B cell (primary cell): ENCODE measurements around the gene OR9G1. TPM values are rescaled to one million over a fixed set of nuclear protein-coding genes. Genes with fewer than 3 reads are reported as not detected.
"Not testable (repeated sequence)": the region's sequence is repeated elsewhere in the genome, so short reads cannot be mapped to it uniquely, and the experiment has no call there.

Source experiments
- ATAC-seq: fragments of 200-7000 bp; cut with Tn5 transposase; one replicate; pipeline ENCODE4 v1.10.0; 2021; ENCODE audit warnings: low read depth, mild to moderate bottlenecking, moderate number of reproducible peaks, moderate library complexity
- CTCF ChIA-PET: fragments of 350-600 bp; sonication (Branson Sonifier 250); formaldehyde crosslinking; loops from one replicate; lab custom pipeline; 2021; ENCODE audit warnings: antibody characterized with exemption, inconsistent platforms; lab: Charles Lee
- POLR2A ChIA-PET: fragments of 350-600 bp; sonication (Branson Sonifier 250); formaldehyde crosslinking; loops from one replicate; lab custom pipeline; 2021; ENCODE audit warnings: antibody characterized with exemption; lab: Charles Lee
- DNase-seq: peaks from one replicate; pipeline ENCODE4 v3.0.0; 2013
- H2AFZ ChIP-seq: 2 replicates; pipeline ENCODE4 v1.6.1; 2012; ENCODE audit warnings: mild to moderate bottlenecking, low read depth, low read length; ENCODE audit not compliant: insufficient read depth, poor library complexity, severe bottlenecking
- H3K27ac ChIP-seq, 2 donors: 1 replicate in 1 of 2; 2 replicates in 1 of 2; pipeline ENCODE4 v1.5.1; 2012 to 2013; ENCODE audit warnings: low read length in 2 of 2, mild to moderate bottlenecking in 2 of 2, moderate library complexity in 1 of 2
- H3K27me3 ChIP-seq, 4 experiments: fragments of 200-600 bp in 1 of 4; sonication (generic) in 1 of 4; replicated peaks in 1 of 4; 1 replicate in 2 of 4; 2 replicates in 2 of 4; pipeline versions ENCODE4 v1.6.1 to v1.7.0; 2013 to 2016; ENCODE audit warnings: low read length in 3 of 4, mild to moderate bottlenecking in 2 of 4, mixed read lengths in 1 of 4, moderate library complexity in 1 of 4; ENCODE audit not compliant: insufficient read depth in 4 of 4, control insufficient read depth in 3 of 4; ENCODE audit errors: control extremely low read depth in 1 of 4
- H3K36me3 ChIP-seq, 2 experiments: replicated peaks in 1 of 2; 1 replicate in 1 of 2; 2 replicates in 1 of 2; pipeline versions ENCODE4 v1.6.1 to v1.7.1; 2013; ENCODE audit warnings: low read length in 1 of 2; ENCODE audit not compliant: insufficient read depth in 2 of 2, control insufficient read depth in 1 of 2; ENCODE audit errors: control extremely low read depth in 1 of 2, extremely low read depth in 1 of 2
- H3K4me1 ChIP-seq, 2 donors: fragments of 200-600 bp in 1 of 2; sonication (generic) in 1 of 2; 1 replicate in 1 of 2; 2 replicates in 1 of 2; pipeline versions ENCODE4 v1.5.1 to v1.6.1; 2013 to 2017; ENCODE audit warnings: low read length in 2 of 2; ENCODE audit not compliant: control insufficient read depth in 2 of 2, insufficient read depth in 2 of 2
- H3K4me2 ChIP-seq: replicated peaks from 2 replicates; pipeline ENCODE3; 2012; ENCODE audit warnings: mild to moderate bottlenecking, low read depth, low read length; ENCODE audit not compliant: poor library complexity, severe bottlenecking
- H3K4me3 ChIP-seq, 5 experiments: fragments of 200-600 bp in 1 of 5; sonication (generic) in 1 of 5; 1 replicate in 3 of 5; 2 replicates in 2 of 5; pipeline versions ENCODE4 v1.5.1 to v1.7.0; 2011 to 2016; ENCODE audit warnings: low read length in 4 of 5, mild to moderate bottlenecking in 4 of 5, low read depth in 2 of 5, control low read depth in 1 of 5, moderate library complexity in 1 of 5; ENCODE audit not compliant: insufficient read depth in 1 of 5; ENCODE audit errors: control extremely low read depth in 1 of 5, extremely low read depth in 1 of 5
- H3K79me2 ChIP-seq: fragments of 200-600 bp; sonication (generic); one replicate; pipeline ENCODE4 v1.6.0; 2016; ENCODE audit warnings: low read length; ENCODE audit not compliant: control insufficient read depth, insufficient read depth
- H3K9ac ChIP-seq: fragments of 200-600 bp; sonication (generic); 2 replicates; pipeline ENCODE4 v1.6.1; 2017; ENCODE audit warnings: mild to moderate bottlenecking, low read length, moderate library complexity
- H3K9me3 ChIP-seq, 3 donors: one replicate each; pipeline versions ENCODE4 v1.6.1 to v1.7.1; 2013; ENCODE audit warnings: low read length in 2 of 3; ENCODE audit not compliant: control insufficient read depth in 2 of 3, insufficient read depth in 1 of 3; ENCODE audit errors: control extremely low read depth in 1 of 3
- H4K20me1 ChIP-seq: 2 replicates; pipeline ENCODE4 v1.6.0; 2012; ENCODE audit warnings: mild to moderate bottlenecking, low read length; ENCODE audit not compliant: insufficient read depth, control insufficient read depth, poor library complexity, severe bottlenecking
- H3K27ac Mint-ChIP-seq: one replicate; pipeline ENCODE4 v1.8.0; 2021; ENCODE audit warnings: mixed read lengths
- H3K27me3 Mint-ChIP-seq: one replicate; pipeline ENCODE4 v1.8.0; 2021; ENCODE audit warnings: mixed read lengths
- H3K4me1 Mint-ChIP-seq: one replicate; pipeline ENCODE4 v1.8.0; 2021; ENCODE audit warnings: mixed read lengths
- H3K4me3 Mint-ChIP-seq: one replicate; pipeline ENCODE4 v1.8.0; 2021; ENCODE audit warnings: mixed read lengths
- H3K9me3 Mint-ChIP-seq: one replicate; pipeline ENCODE4 v1.8.0; 2022; ENCODE audit warnings: mixed read lengths; ENCODE audit not compliant: insufficient read depth
- CTCF ChIP-seq: fragments of 200-600 bp; IDR thresholded peaks from one replicate; pipeline ENCODE4 v1.8.0; 2022; ENCODE audit warnings: antibody characterized with exemption, mild to moderate bottlenecking
- EZH2 ChIP-seq: IDR thresholded peaks from 2 replicates; pipeline ENCODE4 v1.6.1; 2012; ENCODE audit warnings: borderline replicate concordance, low read depth, mild to moderate bottlenecking, moderate library complexity, low read length; ENCODE audit not compliant: insufficient read depth, poor library complexity, severe bottlenecking
- WGBS: methylation state at CpG from one replicate; pipeline ENCODE4 v1.1.5; 2013; ENCODE audit warnings: missing lambda C conversion rate; ENCODE audit not compliant: insufficient coverage; 5-methylcytosine and 5-hydroxymethylcytosine counted together
- intact Hi-C: fragments of 100-400 bp; cut with micrococcal nuclease; formaldehyde crosslinking; loops from one replicate; pipeline ENCODE4 v1.10.0; 2022
- polyA plus RNA-seq: library from polyadenylated mRNA; depleted of rRNA; stranded (reverse); fragments of >200 nt; gene quantifications from 2 replicates; pipeline ENCODE4 v1.2.3, GENCODE V29; 2012
- total RNA-seq, 2 donors: library from RNA; stranded (reverse); fragments of 120-200 nt in 1 of 2; gene quantifications; 1 replicate in 1 of 2; 2 replicates in 1 of 2; pipeline versions ENCODE4 v1.2.3 to v1.2.4, GENCODE V29; 2013 to 2022

The OR9G1 gene
- total and polyA plus RNA-seq, 2 donors (not counting 1 experiment from before 2014, with no cell fraction given): not detected

- CTCF ChIA-PET: no interaction called here
- H3K4me3 Mint-ChIP-seq: no peak overlapping the region
Measured at GRCh38 chr11:56688554-56689100, 10.3 kb upstream of the OR9G1 start.

GRCh38 chr11:56691179-56691578 is 7.7 kb upstream of the OR9G1 start:
- H3K27me3 ChIP-seq, H3K4me1 Mint-ChIP-seq, H3K4me3 Mint-ChIP-seq, H3K27ac Mint-ChIP-seq, H3K4me3 ChIP-seq, H3K4me2 ChIP-seq, CTCF ChIA-PET, H4K20me1 ChIP-seq, H3K27me3 Mint-ChIP-seq, H2AFZ ChIP-seq, H3K4me1 ChIP-seq, ATAC-seq, DNase-seq, POLR2A ChIA-PET, H3K36me3 ChIP-seq, H3K27ac ChIP-seq, H3K9me3 ChIP-seq, H3K9ac ChIP-seq, H3K9me3 Mint-ChIP-seq, H3K79me2 ChIP-seq, intact Hi-C loops: not testable (repeated sequence)
- no CpG with 5 or more reads among the region's 3 CpGs for WGBS

More at GRCh38 chr11:56688554-56689100, 10.3 kb upstream of the OR9G1 start:
- Histone ChIP-seq H3K9me3 (no peaks in the 10 kb centered on the region), H4K20me1 (no peaks in the 10 kb centered on the region), H3K79me2 (no peaks in the 10 kb centered on the region), H3K4me1 (no peaks in the 10 kb centered on the region), H3K27ac (no peak overlapping the region), H3K36me3 (no peaks in the 10 kb centered on the region), H3K4me2 (no peak overlapping the region), H3K9ac (no peak overlapping the region), H3K4me3 (no peak overlapping the region), H2AFZ (no peak overlapping the region), H3K27me3 (no peaks in the 10 kb centered on the region)
- TF ChIP-seq EZH2 (no peak), CTCF (no peak)
- Mint-ChIP-seq H3K4me1 (no peaks in the 10 kb centered on the region), H3K27me3 (no peaks in the 10 kb centered on the region), H3K27ac (no peak overlapping the region), H3K9me3 (peaks cover 2% of the 10 kb centered on the region)
- no CpG with 5 or more reads among the region's 1 CpG for WGBS
- intact Hi-C loops: no loop called here
- DNase-seq (no peak), ATAC-seq (no peak)
- POLR2A ChIA-PET: no interaction called here
